NOMO-1 (cell line): Measurements from ENCODE around the gene TRAPPC6A.

Experiments
- DNase-seq, 2 experiments: peaks; one replicate each; lab custom pipeline; 2025; ENCODE audit not compliant: unreplicated experiment in 2 of 2; lab: John Stamatoyannopoulos, UW

TRAPPC6A gene

GRCh38 chr19:45186509-45187334 is 8.7 kb upstream of the TRAPPC6A start:
- no peak for DNase-seq

GRCh38 chr19:45184115-45184514 is 6.1 kb upstream of the TRAPPC6A start:
- DNase-seq: no peak

- no peak for DNase-seq
These were observed 4.7 kb upstream of the TRAPPC6A start for GRCh38 chr19:45182758-45183157.

- no peak for DNase-seq
These were observed 2.9 kb upstream of the TRAPPC6A start for GRCh38 chr19:45180936-45181335.

GRCh38 chr19:45179892-45180370 is 1.9 kb upstream of the TRAPPC6A start:
- DNase-seq: no peak

GRCh38 chr19:45179072-45179891 is 1.2 kb upstream of the TRAPPC6A start:
- DNase-seq: no peak

GRCh38 chr19:45178262-45179071 is 430 bp upstream of the TRAPPC6A start, which contains the start of gene BLOC1S3:
Gene BLOC1S3, plus strand, starts transcription at chr19:45178784. Its CDS starts 513 bp downstream, at chr19:45179297.
- peak; percentile 100 for DNase-seq

- DNase-seq: no peak
These were observed 2.3 kb downstream of the TRAPPC6A start for GRCh38 chr19:45175515-45176345.

- DNase-seq: no peak
These were observed 4.2 kb downstream of the TRAPPC6A start for GRCh38 chr19:45173816-45174215.

GRCh38 chr19:45172611-45173208 is 5.3 kb downstream of the TRAPPC6A start:
- DNase-seq: no peak

GRCh38 chr19:45172173-45172572 is 5.9 kb downstream of the TRAPPC6A start:
- DNase-seq: no peak

- DNase-seq: no peak
These were observed 6.8 kb downstream of the TRAPPC6A start for GRCh38 chr19:45171211-45171623.

GRCh38 chr19:45170146-45171106 is 7.6 kb downstream of the TRAPPC6A start:
- no peak for DNase-seq

GRCh38 chr19:45169602-45170001 is 8.4 kb downstream of the TRAPPC6A start:
- DNase-seq: no peak

GRCh38 chr19:45168767-45169351 is 9.2 kb downstream of the TRAPPC6A start:
- DNase-seq: no peak

- DNase-seq: no peak
These were observed 11.2 kb downstream of the TRAPPC6A start for GRCh38 chr19:45166723-45167252.

- DNase-seq: peak in 1 of 2 experiments; percentile 28
These were observed 13.3 kb downstream of the TRAPPC6A start for GRCh38 chr19:45164577-45165335.
